Activated T-helper 1 cell treated with anti-CD3 and anti-CD28 coated beads, Interleukin-12 subunit alpha, Interleukin-12 subunit beta, Interleukin-2, Interleukin-4 antibody, amounts not matched to agents 30 ng/mL and 10 ng/mL and 1 ng/mL, durations not matched to agents 14 hours and 24 hours and 36 hours (primary cell): ENCODE data around the gene KRTAP1-4. TPM values are rescaled to one million over a fixed set of nuclear protein-coding genes. Genes with fewer than 3 reads are reported as not detected.
"Not testable (repeated sequence)": the region's sequence is repeated elsewhere in the genome, so short reads cannot be mapped to it uniquely, and the experiment has no call there.

Experiments used
- DNase-seq: peaks from one replicate; pipeline ENCODE4 v3.0.0; 2021; ENCODE audit warnings: low spot score
- H3K27ac Mint-ChIP-seq: one replicate; pipeline ENCODE4 v1.8.0; 2021; ENCODE audit warnings: mild to moderate bottlenecking, mixed read lengths
- H3K27me3 Mint-ChIP-seq: one replicate; pipeline ENCODE4 v1.8.0; 2022; ENCODE audit warnings: mild to moderate bottlenecking, moderate library complexity, mixed read lengths; ENCODE audit not compliant: insufficient read depth
- H3K36me3 Mint-ChIP-seq: one replicate; pipeline ENCODE4 v1.8.0; 2021; ENCODE audit warnings: low read depth, mixed read lengths
- H3K4me1 Mint-ChIP-seq: one replicate; pipeline ENCODE4 v1.8.0; 2021; ENCODE audit warnings: low read depth, mixed read lengths
- H3K4me3 Mint-ChIP-seq: one replicate; pipeline ENCODE4 v1.8.0; 2021; ENCODE audit warnings: mild to moderate bottlenecking, moderate library complexity, mixed read lengths
- H3K9me3 Mint-ChIP-seq: one replicate; pipeline ENCODE4 v1.8.0; 2021; ENCODE audit warnings: mixed read lengths
- intact Hi-C: fragments of 100-400 bp; cut with micrococcal nuclease; formaldehyde crosslinking; loops from one replicate; pipeline ENCODE4 v1.15.1; 2024
- total RNA-seq: library from RNA; stranded (reverse); gene quantifications from 2 replicates; pipeline ENCODE4 v1.2.3, GENCODE V29; 2022

The KRTAP1-4 gene
- total RNA-seq, 1 donor from 2014 or later, result not detected

DNA sequence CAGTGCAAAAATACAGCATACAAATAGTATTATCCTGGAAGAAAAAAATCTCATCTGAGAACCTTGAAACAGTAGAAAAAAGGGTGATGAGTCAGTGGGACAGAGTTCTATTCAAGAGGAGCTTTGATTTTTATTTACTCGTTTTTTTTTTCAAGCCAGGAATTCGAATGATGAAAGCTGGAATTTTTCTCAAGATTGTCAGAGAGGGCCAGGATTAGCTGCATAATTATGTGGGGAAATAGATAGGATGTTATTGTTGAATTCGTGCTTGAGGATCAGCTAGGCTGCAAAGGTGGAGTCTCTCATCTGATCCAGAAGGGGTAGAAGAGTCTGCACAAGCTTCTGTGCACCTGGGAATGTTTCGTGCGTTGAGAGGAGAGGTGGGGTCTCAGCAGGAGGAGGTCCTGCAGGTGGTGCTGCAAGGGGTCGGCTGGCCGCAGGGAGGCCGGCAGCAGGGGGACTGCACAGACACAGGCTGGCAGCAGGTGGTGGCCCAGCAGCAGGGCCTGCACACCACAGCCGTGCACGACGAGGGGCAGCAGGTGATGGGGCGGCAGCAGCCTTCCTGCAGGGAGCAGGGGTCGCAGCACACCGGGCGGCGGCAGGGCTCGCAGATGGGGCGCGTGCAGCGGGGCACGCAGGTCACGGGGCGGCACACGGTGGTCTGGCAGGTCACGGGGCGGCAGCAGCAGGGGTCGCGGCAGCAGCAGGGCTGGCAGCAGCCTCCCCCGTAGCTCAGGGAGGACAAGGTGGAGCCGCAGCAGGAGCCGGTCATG lies 29.5 kb upstream of the KRTAP1-4 start:
- intact Hi-C loops, H3K27ac Mint-ChIP-seq, H3K36me3 Mint-ChIP-seq, DNase-seq, H3K9me3 Mint-ChIP-seq, H3K4me3 Mint-ChIP-seq, H3K4me1 Mint-ChIP-seq: not testable (repeated sequence)
- H3K27me3 Mint-ChIP-seq, result peaks cover 21% of the 10 kb centered on the region

DNA sequence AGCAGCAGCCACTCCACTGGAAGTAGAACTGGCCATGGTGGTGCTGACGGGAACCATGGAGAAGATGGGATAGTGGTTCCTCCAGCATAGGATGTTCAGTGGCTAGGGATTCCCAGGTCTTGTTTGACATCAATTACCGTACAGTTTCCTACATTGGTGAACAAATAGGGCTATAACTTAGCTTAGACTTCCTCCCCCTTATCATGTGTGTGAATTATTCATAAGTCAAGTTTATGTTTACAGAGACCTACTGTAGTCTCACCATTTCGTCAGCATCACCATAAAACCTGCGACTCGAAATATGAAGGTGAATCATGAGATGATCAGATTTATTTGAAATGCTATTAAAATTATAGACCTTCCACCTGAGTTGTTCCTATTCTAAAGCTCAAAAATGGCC lies 28.7 kb upstream of the KRTAP1-4 start:
- intact Hi-C loops, result no loop called here
- Mint-ChIP-seq H3K4me1 (no peaks in the 10 kb centered on the region), H3K27ac (no peak overlapping the region), H3K36me3 (no peaks in the 10 kb centered on the region), H3K27me3 (peaks cover 21% of the 10 kb centered on the region), H3K4me3 (no peak overlapping the region), H3K9me3 (peaks cover 6% of the 10 kb centered on the region)
- DNase-seq, result no peak

- Mint-ChIP-seq H3K36me3 (no peaks in the 10 kb centered on the region), H3K27me3 (peaks cover 23% of the 10 kb centered on the region), H3K4me3 (no peak overlapping the region), H3K4me1 (no peaks in the 10 kb centered on the region), H3K27ac (no peak overlapping the region), H3K9me3 (peaks cover 6% of the 10 kb centered on the region)
- intact Hi-C loops, result no loop called here
- DNase-seq, result no peak
These were observed 27.6 kb upstream of the KRTAP1-4 start for GRCh38 chr17:41057547-41057946.

- H3K4me1 Mint-ChIP-seq, H3K27ac Mint-ChIP-seq, H3K36me3 Mint-ChIP-seq, DNase-seq, intact Hi-C loops, H3K9me3 Mint-ChIP-seq, H3K4me3 Mint-ChIP-seq: not testable (repeated sequence)
- peaks cover 14% of the 10 kb centered on the region for H3K27me3 Mint-ChIP-seq
These were observed 25.1 kb upstream of the KRTAP1-4 start, which contains the start of gene KRTAP2-2 for GRCh38 chr17:41055130-41055529. Gene KRTAP2-2, minus strand, starts transcription at chr17:41055230. Its CDS starts 19 bp downstream, at chr17:41055211.

DNA sequence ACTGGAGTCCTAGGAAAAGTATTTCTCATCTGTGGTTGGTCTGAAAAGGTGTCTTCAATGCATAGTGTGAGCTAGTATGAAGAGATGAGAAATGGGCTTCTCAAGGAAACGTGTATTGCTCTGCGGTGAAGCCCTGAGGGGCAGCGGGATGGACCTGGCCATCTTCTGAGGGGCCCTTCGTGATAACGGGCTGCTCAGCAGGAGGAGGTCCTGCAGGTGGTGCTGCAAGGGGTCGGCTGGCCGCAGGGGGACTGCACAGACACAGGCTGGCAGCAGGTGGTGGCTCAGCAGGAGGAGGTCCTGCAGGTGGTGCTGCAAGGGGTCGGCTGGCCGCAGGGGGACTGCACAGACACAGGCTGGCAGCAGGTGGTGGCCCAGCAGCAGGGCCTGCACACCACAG lies 24.6 kb upstream of the KRTAP1-4 start:
- peaks cover 12% of the 10 kb centered on the region for H3K27me3 Mint-ChIP-seq
- intact Hi-C loops, DNase-seq, H3K27ac Mint-ChIP-seq, H3K4me1 Mint-ChIP-seq, H3K4me3 Mint-ChIP-seq, H3K36me3 Mint-ChIP-seq, H3K9me3 Mint-ChIP-seq: not testable (repeated sequence)

- H3K27ac Mint-ChIP-seq, result no peak overlapping the region
- H3K27me3 Mint-ChIP-seq, result peaks cover 10% of the 10 kb centered on the region
- no peak for DNase-seq
- no peaks in the 10 kb centered on the region for H3K36me3 Mint-ChIP-seq
- peaks cover 6% of the 10 kb centered on the region for H3K9me3 Mint-ChIP-seq
- H3K4me1 Mint-ChIP-seq, result no peaks in the 10 kb centered on the region
- no peak overlapping the region for H3K4me3 Mint-ChIP-seq
- intact Hi-C loops, result no loop called here
These were observed 24.0 kb upstream of the KRTAP1-4 start for GRCh38 chr17:41054025-41054424.

DNA sequence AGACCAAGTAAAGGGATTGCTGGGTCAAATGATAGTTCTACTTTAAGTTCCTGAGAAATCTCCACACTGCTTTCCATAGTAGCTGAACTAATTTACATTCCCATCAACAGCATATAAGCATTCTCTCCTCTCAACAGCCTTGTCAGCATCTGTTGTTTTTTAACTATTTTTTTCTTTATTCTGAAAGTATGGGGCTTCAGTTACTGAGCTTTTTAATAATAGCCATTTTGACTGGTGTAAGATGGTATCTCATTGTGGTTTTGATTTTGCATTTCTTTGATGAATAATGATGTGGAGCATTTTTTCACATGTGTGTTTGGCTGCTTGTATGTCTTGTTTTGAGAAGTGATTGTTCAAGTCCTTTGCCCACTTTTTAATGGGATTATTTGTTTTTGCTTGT lies 22.6 kb upstream of the KRTAP1-4 start:
- intact Hi-C loops, result no loop called here
- Mint-ChIP-seq H3K4me1 (no peaks in the 10 kb centered on the region), H3K4me3 (no peak overlapping the region), H3K27me3 (peaks cover 8% of the 10 kb centered on the region), H3K9me3 (peaks cover 4% of the 10 kb centered on the region), H3K27ac (no peak overlapping the region), H3K36me3 (no peaks in the 10 kb centered on the region)
- DNase-seq, result no peak

DNA sequence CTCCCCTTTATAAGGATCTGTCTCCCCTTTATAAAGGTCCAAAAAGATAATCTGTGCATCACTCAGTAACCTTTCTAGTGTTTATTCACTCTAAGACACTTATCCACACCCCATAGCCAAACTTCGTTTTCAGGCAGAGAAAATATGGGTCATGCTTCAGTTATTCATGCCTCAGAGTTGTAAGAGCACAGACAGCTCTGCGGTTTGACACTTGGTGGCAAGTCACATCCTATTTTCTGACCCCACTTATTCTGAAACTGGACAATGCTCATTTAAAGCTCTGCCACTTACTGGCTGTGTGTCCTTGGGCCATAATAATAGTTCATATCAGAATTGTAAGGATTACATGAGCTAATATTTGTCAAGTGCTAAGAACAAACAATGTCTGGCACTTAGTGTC lies 19.1 kb upstream of the KRTAP1-4 start:
- Mint-ChIP-seq H3K27ac (no peak overlapping the region), H3K9me3 (peaks cover 1% of the 10 kb centered on the region), H3K4me3 (no peak overlapping the region), H3K27me3 (peaks cover 6% of the 10 kb centered on the region), H3K4me1 (no peaks in the 10 kb centered on the region), H3K36me3 (no peaks in the 10 kb centered on the region)
- intact Hi-C loops, result no loop called here
- DNase-seq, result no peak

DNA sequence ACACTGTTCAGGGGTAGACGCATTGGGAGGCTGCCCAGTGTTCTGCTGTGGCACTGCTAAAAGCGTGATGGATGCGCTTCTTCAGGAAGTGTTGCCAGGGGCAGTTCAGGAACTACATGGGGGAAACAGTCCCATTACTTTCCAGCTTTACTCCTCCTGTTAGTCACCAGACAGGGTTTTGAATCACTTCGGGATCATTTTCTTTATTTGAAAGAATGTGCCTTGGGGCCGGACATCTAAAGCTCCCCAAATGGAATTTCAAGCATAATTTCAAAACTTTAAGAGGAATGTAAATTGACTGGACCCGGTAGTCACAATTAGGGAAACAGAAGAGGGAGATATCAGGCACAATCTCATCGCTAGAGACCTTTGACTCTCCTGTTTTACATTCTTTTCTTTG lies 18.4 kb upstream of the KRTAP1-4 start:
- H3K4me1 Mint-ChIP-seq, result no peaks in the 10 kb centered on the region
- H3K27me3 Mint-ChIP-seq, result peaks cover 7% of the 10 kb centered on the region

DNA sequence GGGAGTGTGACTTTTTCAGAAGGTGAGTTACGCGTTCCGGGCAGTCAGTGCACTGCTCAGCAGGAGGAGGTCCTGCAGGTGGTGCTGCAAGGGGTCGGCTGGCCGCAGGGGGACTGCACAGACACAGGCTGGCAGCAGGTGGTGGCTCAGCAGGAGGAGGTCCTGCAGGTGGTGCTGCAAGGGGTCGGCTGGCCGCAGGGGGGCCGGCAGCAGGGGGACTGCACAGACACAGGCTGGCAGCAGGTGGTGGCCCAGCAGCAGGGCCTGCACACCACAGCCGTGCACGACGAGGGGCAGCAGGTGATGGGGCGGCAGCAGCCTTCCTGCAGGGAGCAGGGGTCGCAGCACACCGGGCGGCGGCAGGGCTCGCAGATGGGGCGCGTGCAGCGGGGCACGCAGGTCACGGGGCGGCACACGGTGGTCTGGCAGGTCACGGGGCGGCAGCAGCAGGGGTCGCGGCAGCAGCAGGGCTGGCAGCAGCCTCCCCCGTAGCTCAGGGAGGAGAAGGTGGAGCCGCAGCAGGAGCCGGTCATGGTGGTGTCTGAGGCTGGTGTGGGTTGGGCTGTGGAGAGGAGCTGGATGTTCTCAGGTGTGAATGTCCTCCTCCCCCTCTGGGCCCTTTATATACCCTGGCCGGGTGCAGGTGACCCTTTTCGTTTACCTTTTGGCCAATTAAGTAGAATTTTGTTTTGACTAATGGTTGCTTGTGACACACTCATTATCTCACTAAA lies 16.9 kb upstream of the KRTAP1-4 start, which contains the start of gene KRTAP2-1:
Gene KRTAP2-1 (minus strand): TSS at position 582 of the 731 bp plus-strand sequence. CDS start 49 bp downstream, at position 533.
- DNase-seq, H3K27me3 Mint-ChIP-seq, intact Hi-C loops, H3K4me1 Mint-ChIP-seq, H3K36me3 Mint-ChIP-seq, H3K27ac Mint-ChIP-seq, H3K4me3 Mint-ChIP-seq: not testable (repeated sequence)
- peaks cover 10% of the 10 kb centered on the region for H3K9me3 Mint-ChIP-seq

More for the DNA sequence above, 18.4 kb upstream of the KRTAP1-4 start:
- no peak overlapping the region for H3K4me3 Mint-ChIP-seq
- H3K36me3 Mint-ChIP-seq, result no peaks in the 10 kb centered on the region
- DNase-seq, result no peak
- intact Hi-C loops, result no loop called here
- H3K27ac Mint-ChIP-seq, result no peak overlapping the region
- H3K9me3 Mint-ChIP-seq, result peaks cover 8% of the 10 kb centered on the region

DNA sequence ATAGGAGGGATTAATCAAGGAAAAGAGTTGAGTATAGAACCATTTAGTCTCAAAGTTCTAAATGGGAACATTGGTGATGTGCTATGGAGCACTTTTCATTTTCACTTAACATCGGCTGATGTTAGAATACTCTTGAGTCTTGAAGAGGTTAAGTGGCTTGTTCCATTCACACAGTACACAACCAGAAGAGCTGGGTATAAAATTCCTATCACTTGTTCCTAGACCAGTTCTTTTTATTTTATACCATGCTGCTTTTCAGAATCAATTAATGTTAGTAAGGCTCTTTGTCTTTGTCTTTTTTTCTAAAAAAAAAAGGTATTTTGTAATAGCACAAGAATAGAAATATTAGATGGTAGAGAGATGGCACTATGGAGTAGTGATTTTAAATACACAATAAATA lies 13.0 kb upstream of the KRTAP1-4 start:
- Mint-ChIP-seq H3K36me3 (no peaks in the 10 kb centered on the region), H3K4me1 (no peaks in the 10 kb centered on the region), H3K27ac (no peak overlapping the region), H3K4me3 (no peak overlapping the region), H3K9me3 (peaks cover 10% of the 10 kb centered on the region), H3K27me3 (peaks cover 8% of the 10 kb centered on the region)
- DNase-seq, result no peak
- intact Hi-C loops, result no loop called here

DNA sequence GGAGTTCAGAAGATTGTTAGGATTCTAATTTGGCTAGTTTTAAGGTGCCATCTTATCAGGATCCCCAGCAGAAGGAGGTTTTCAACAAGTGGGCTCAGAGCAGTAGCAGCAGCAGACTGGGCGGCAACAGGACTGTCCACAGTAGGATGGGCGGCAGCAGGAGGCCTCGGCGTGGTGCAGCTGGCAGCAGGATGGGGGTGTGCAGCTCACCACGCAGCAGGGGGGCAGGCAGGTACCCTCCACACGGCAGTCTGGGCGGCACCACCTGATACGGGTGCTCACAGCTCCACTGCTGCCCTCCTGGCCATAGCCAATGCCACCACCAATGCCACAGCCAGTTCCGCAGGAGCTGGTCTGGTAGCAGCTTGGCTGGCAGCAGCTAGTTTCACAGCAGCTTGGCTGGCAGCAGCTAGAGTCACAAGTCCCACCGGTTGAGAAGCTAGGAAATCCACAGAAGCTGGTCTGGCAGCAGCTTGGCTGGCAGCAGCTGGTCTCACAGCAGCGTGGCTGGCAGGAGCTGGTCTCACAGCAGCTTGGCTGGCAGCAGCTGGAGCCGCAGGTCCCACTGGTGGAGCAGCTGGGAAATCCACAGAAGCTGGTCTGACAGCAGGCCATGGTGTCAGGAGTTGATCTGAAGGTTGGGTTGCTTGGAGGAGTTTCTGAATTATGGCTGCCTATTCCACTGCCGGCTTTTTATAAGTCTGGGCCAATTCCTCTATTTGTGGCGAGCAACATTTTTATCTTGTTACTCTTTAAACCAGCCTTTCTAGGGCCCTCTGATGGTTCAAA lies 11.0 kb upstream of the KRTAP1-4 start, which contains the start of gene KRTAP1-1:
Gene KRTAP1-1 (minus strand): TSS at position 668 of the 789 bp plus-strand sequence. CDS start 53 bp downstream, at position 615.
- H3K27ac Mint-ChIP-seq, DNase-seq, intact Hi-C loops, H3K27me3 Mint-ChIP-seq, H3K4me3 Mint-ChIP-seq, H3K36me3 Mint-ChIP-seq, H3K4me1 Mint-ChIP-seq: not testable (repeated sequence)
- peaks cover 10% of the 10 kb centered on the region for H3K9me3 Mint-ChIP-seq
